ENCODE measurements around the gene FAM120B. TPM values are rescaled to one million over a fixed set of nuclear protein-coding genes. Genes with fewer than 3 reads are reported as not detected.
A peak's percentile ranks its signal among the peaks of the same experiment; 100 is the strongest.

Gene FAM120B
- total RNA-seq, 3 donors from 2014 or later (not counting 1 experiment from before 2014, with no cell fraction given), result 37.8 to 55.6 (median 39.9) TPM

GRCh38 chr6:170298688-170299087 is 7.9 kb upstream of the FAM120B start:
- no peak for DNase-seq
- peaks cover 44 to 58% of the 10 kb centered on the region in 2 donors for H3K27me3 Mint-ChIP-seq (ENCODE audit: low read depth in 2 of 2)
- intact Hi-C loops (cut with micrococcal nuclease), result loop anchor here (10.0 kb wide), 1 partner anchor 216 kb away; no protein-coding TSS in a partner anchor
- H3K27ac Mint-ChIP-seq, result no peak overlapping the region
- no peak overlapping the region for H3K4me3 ChIP-seq (ENCODE audit: low read length)
- no peak overlapping the region for H3K4me3 Mint-ChIP-seq
- H3K4me1 Mint-ChIP-seq, result peaks cover 6 to 24% of the 10 kb centered on the region in 2 donors
- peaks cover 25% of the 10 kb centered on the region for H3K27me3 ChIP-seq (ENCODE audit: control insufficient read depth, insufficient read depth, low read length)
- ATAC-seq, result peak in 1 of 3 donors; percentile 11
- no peak overlapping the region for H3K27ac ChIP-seq (ENCODE audit: low read length)
- H3K36me3 ChIP-seq (ENCODE audit: control insufficient read depth, insufficient read depth, low read length), result no peaks in the 10 kb centered on the region
- H3K9me3 Mint-ChIP-seq, result no peaks in the 10 kb centered on the region
- no peaks in the 10 kb centered on the region for H3K9me3 ChIP-seq (ENCODE audit: control insufficient read depth, insufficient read depth, low read length)
- H3K36me3 Mint-ChIP-seq, result no peaks in the 10 kb centered on the region
- H3K4me1 ChIP-seq (ENCODE audit: control insufficient read depth, insufficient read depth, low read length), result peaks cover 26% of the 10 kb centered on the region
- 89% methylated on average over 1 of the region's 1 CpG for WGBS (ENCODE audit: insufficient coverage)
- TF ChIP-seq, protein P1, sequence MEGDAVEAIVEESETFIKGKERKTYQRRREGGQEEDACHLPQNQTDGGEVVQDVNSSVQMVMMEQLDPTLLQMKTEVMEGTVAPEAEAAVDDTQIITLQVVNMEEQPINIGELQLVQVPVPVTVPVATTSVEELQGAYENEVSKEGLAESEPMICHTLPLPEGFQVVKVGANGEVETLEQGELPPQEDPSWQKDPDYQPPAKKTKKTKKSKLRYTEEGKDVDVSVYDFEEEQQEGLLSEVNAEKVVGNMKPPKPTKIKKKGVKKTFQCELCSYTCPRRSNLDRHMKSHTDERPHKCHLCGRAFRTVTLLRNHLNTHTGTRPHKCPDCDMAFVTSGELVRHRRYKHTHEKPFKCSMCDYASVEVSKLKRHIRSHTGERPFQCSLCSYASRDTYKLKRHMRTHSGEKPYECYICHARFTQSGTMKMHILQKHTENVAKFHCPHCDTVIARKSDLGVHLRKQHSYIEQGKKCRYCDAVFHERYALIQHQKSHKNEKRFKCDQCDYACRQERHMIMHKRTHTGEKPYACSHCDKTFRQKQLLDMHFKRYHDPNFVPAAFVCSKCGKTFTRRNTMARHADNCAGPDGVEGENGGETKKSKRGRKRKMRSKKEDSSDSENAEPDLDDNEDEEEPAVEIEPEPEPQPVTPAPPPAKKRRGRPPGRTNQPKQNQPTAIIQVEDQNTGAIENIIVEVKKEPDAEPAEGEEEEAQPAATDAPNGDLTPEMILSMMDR (IDR thresholded peaks at IDR 0.05), result no peak

- intact Hi-C loops (cut with micrococcal nuclease), result no loop called here
- 89% methylated on average over 1 of the region's 1 CpG for WGBS (ENCODE audit: insufficient coverage)
- H3K9me3 Mint-ChIP-seq, result no peaks in the 10 kb centered on the region
- TF ChIP-seq, protein P1 (IDR thresholded peaks at IDR 0.05), result no peak
- no peaks in the 10 kb centered on the region for H3K9me3 ChIP-seq (ENCODE audit: control insufficient read depth, insufficient read depth, low read length)
- DNase-seq (no peak), ATAC-seq (no peak)
- no peaks in the 10 kb centered on the region for H3K4me1 Mint-ChIP-seq
- H3K36me3 Mint-ChIP-seq, result no peaks in the 10 kb centered on the region
- H3K27ac ChIP-seq (ENCODE audit: low read length), result no peak overlapping the region
- H3K4me1 ChIP-seq (ENCODE audit: control insufficient read depth, insufficient read depth, low read length), result peaks cover 19% of the 10 kb centered on the region
- H3K27ac Mint-ChIP-seq, result no peak overlapping the region
- peaks cover 17% of the 10 kb centered on the region for H3K27me3 ChIP-seq (ENCODE audit: control insufficient read depth, insufficient read depth, low read length)
- H3K4me3 Mint-ChIP-seq, result no peak overlapping the region
- no peak overlapping the region for H3K4me3 ChIP-seq (ENCODE audit: low read length)
- peaks cover 39 to 52% of the 10 kb centered on the region in 2 donors for H3K27me3 Mint-ChIP-seq (ENCODE audit: low read depth in 2 of 2)
- no peaks in the 10 kb centered on the region for H3K36me3 ChIP-seq (ENCODE audit: control insufficient read depth, insufficient read depth, low read length)
Measured at GRCh38 chr6:170301184-170301583, 5.4 kb upstream of the FAM120B start.

DNA sequence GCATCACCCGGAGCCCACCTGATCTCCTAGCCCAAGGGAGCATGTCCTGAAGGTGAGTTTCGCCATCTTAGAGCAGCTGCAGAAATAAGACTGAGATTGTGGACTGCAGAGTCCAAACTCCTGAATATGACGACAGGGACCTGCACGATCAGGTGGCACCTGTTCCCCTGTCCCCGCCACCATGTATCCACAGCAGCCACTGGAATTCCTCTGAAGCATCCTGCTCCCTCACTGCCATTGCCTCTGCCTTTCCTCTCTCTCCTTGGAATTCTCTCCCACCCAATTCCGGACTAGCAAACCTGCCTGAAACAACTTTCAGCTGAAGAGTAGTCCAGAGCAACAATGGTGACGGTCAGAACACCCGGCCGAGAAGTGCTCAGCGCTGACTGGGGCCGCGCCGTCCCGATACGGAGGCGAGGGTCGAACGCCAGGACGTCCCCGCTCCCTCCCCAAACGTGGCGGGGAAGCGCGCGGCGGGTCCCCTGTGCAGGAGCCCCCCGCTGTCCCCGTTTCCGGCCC is 694 bp upstream of the FAM120B start:
- DNase-seq, result peak in 1 of 2 donors; percentile 18
- TF ChIP-seq, protein P1 (IDR thresholded peaks at IDR 0.05), result no peak
- Mint-ChIP-seq H3K9me3 (no peaks in the 10 kb centered on the region), H3K27ac (peak overlapping the region in 1 of 2 donors; percentile 93), H3K4me3 (peak overlapping the region; percentile 52), H3K27me3 (ENCODE audit: low read depth in 2 of 2) (peaks cover 25 to 27% of the 10 kb centered on the region in 2 donors), H3K36me3 (no peaks in the 10 kb centered on the region), H3K4me1 (peaks cover 35% of the 10 kb centered on the region in 2 donors)
- WGBS (ENCODE audit: insufficient coverage), result 18% methylated on average over 29 of the region's 29 CpGs
- Histone ChIP-seq H3K27ac (ENCODE audit: low read length) (no peak overlapping the region), H3K27me3 (ENCODE audit: control insufficient read depth, insufficient read depth, low read length) (no peaks in the 10 kb centered on the region), H3K9me3 (ENCODE audit: control insufficient read depth, insufficient read depth, low read length) (no peaks in the 10 kb centered on the region), H3K4me1 (ENCODE audit: control insufficient read depth, insufficient read depth, low read length) (peaks cover 25% of the 10 kb centered on the region), H3K36me3 (ENCODE audit: control insufficient read depth, insufficient read depth, low read length) (no peaks in the 10 kb centered on the region), H3K4me3 (ENCODE audit: low read length) (peak overlapping the region; percentile 87)
- intact Hi-C loops (cut with micrococcal nuclease), result loop anchor here (1.0 to 5.0 kb wide), 3 partner anchors 34 to 156 kb away; no protein-coding TSS in a partner anchor
- ATAC-seq, result no peak

Data from natural killer cell (primary cell).